CD4-positive, alpha-beta T cell treated with Interferon gamma for 1 hour (primary cell): ENCODE results near the gene GOLGA6L9.
A peak's percentile ranks its signal among the peaks of the same experiment; 100 is the strongest.
"Not testable (repeated sequence)": the region's sequence is repeated elsewhere in the genome, so short reads cannot be mapped to it uniquely, and the experiment has no call there.

Experiments
- DNase-seq: peaks from one replicate; pipeline ENCODE4 v3.0.0-alpha.2; 2020

Gene GOLGA6L9

DNA sequence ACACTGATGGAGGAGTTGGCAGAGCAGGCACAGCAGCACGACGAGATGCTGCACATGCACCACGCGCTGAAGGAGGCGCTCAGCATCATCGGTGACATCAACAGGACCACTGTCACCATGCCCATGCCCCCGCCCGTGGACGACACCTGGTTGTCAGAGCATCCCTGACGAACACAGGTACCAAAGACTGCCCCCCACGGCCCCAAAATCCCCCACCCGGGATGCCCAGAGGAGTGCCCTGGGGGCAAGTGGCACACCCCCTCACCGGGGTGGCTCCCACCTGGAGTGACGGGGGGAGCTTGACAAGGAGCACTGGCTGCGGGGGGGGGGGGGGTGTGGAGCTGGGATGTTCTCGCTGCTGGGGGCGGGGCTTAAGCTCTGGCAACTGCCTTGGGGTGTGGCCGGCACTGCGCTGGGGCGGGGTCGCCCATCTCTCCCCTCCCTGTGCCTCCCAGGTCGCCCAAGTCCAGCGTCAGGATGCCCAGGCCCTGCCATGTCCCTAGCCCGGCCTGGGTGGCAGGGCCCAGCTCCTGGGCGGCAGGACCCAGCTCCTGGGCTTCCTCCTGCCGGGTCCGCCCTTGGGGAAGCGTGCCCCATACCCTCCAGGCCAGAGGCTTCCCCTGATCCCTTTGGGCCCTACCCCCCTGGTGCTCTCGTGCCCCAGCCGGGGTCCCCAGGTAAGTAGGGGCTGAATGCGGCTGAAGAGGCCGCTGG is 42.8 kb downstream of the GOLGA6L9 start:
- DNase-seq = peak; percentile 1

DNA sequence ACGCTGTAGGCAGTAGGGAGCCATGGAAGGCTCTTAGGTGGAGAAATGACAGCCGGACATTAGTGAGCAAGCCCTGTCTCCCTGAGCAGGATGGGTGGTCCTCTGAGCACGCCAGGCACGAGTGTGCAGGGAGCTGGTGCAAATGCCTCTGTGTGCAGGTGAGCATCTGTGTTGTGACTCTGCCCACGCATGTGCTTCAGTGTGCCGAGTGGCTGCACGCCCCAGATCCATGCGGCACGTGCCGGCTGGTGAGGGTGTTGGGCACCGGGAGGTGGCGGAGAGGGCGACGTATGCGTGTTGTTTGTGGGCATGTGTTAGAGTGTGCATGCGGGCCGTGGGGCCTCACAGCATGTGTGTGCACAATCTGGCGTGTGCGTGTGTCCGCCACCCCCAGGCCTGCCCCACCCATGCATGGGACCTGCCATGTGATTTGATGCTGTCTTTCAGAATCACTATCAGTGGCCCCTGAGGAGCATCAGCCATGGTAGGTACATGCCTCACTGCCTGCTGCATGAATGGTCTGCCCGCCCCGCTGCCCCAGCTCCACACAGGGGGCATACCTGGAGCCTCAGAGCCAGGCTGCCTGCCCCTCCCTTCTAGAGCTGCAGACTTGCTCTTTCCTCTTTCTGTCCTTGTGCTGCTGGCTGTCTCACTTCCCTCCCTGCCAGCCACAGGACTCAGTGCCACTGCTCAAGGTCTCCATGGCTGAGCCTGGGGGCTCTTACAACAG is 45.1 kb downstream of the GOLGA6L9 start:
- DNase-seq = peak; percentile 4

DNA sequence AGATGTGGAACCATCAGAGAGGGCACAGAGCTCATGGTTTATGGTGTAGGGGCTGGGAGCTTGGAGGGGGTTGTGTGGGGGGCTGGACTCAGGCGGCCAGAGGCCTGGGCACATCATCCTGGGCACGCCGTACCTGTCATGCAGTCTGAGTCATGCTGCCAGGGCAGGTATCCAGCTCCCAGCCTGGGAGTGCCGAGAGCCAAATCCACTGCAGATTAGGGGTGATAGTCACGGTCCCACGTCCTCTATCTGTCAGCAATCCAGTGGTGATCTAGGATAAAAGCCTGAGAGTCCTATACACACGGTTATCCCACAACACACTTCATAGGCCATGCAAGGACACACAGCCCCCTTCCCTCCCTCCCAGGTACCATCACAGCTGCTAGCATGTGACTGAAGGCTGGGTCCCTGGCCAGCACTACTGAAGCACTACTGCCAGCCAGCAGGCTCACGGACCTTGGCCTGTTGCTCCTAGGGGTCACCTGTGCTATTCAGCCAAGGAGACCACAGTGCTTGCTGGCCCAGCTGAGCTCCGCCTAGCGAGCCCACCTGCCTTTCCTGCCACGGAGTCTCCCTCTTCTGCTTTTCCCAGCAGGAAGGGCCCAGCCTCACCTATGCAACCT is 45.8 kb downstream of the GOLGA6L9 start:
- not testable (repeated sequence) for DNase-seq

DNA sequence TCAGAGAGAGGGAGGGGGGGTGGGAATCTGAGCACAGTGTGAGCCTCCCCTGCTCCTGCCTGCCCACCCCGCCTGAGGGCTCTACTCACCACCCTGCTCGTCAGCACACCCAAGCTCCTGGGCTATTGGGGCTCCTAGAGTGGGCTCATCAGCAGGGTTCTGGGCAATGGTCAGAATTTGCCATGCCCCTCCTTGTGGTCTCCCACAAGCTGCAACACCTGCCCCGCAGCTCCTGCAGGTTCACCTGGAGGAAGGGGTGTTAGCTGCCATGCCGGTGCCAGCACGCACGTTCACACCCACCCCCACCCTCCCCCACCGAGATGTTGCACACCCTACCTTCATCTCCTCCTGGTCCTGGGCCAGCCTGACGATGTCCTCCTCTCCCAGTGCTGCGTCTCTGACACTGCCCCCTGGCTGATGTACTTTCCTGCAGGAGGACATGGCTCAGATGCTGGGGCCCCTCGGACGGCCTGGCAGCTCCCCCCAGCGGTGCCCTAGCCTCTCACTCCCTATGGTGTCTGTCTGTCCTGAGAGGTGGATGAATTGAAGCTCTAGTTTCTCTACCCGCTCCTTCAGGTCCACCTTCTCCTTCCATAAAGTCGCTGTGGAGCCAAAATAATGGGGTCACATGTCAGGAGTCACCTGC is 47.2 kb downstream of the GOLGA6L9 start:
- peak; percentile 2 for DNase-seq

DNA sequence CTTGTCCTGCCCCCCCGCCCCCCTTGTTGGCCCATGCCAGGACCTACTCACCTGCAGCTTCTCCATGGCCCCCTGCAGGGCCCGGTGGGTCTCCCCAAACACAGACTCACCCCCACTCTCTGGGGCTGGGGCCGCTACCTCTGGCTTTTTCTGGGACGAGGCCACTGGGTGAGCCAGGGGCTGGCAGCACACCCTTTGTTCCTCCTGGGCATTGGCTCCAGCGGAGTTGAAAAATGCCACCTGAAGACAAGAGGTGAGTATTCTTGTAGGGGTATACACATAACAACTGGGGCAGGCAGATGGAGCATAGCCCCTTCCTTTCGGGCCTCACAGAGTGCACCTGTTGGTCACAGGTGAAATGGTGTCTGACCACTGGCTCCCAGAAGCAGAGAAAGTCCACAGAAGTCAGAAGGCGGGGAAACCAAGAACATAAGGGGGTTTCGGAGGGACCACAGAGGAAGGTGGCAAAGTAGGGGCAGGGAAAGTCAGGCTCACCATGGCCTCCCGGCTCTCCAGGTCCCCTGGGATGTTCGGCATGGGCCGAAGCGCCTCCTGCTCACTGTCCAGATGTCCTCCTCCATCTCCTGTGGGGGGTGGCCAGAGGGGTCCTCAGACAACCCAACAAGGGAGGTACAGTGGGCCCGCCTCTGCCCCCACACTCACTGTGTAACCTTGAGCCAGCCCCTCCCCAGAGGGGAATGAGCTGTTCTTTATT is 47.9 kb downstream of the GOLGA6L9 start:
- DNase-seq = not testable (repeated sequence)
